Left ventricle myocardium inferior (tissue), 1 donor: ENCODE results near the gene LCK. TPM values are rescaled to one million over a fixed set of nuclear protein-coding genes. Genes with fewer than 3 reads are reported as not detected.

Experiments
- DNase-seq: peaks from one replicate; pipeline ENCODE4 v3.0.0-alpha.2; 2020
- H3K27ac ChIP-seq: fragments of 200-600 bp; replicated peaks from 2 replicates; pipeline ENCODE4 v1.8.0; 2021
- H3K27me3 ChIP-seq: fragments of 200-600 bp; 2 replicates; pipeline ENCODE4 v1.8.0; 2021; ENCODE audit warnings: low read depth
- H3K36me3 ChIP-seq: fragments of 200-600 bp; 2 replicates; pipeline ENCODE4 v1.8.0; 2021
- H3K4me1 ChIP-seq: fragments of 200-600 bp; 2 replicates; pipeline ENCODE4 v1.8.0; 2021
- H3K4me3 ChIP-seq: fragments of 200-600 bp; 2 replicates; pipeline ENCODE4 v1.8.0; 2021; ENCODE audit warnings: mild to moderate bottlenecking, moderate library complexity
- H3K9me3 ChIP-seq: fragments of 200-600 bp; replicated peaks from 2 replicates; pipeline ENCODE4 v1.8.0; 2021
- CTCF ChIP-seq: fragments of 200-600 bp; IDR thresholded peaks from 2 replicates; pipeline ENCODE4 v1.8.0; 2021; ENCODE audit warnings: antibody characterized with exemption, mild to moderate bottlenecking, borderline replicate concordance
- intact Hi-C: fragments of 100-400 bp; cut with micrococcal nuclease; formaldehyde crosslinking; loops from one replicate; pipeline ENCODE4 v1.11.0; 2022
- total RNA-seq: library from RNA; stranded (reverse); fragmentation: NEBNext Ultra II Directional; extraction: Animal tissue kit (Norgen Biotek cat#: 25700); gene quantifications from one replicate; pipeline ENCODE4 v1.2.1, GENCODE V29; 2021
- donor health status: DM: no; HTN: yes; CAD: no; lungs with severe emphysema.

Gene LCK
- total RNA-seq, 1 donor from 2014 or later = 0.63 TPM

GRCh38 chr1:32263744-32264143, 12.7 kb downstream of the LCK start:
- Histone ChIP-seq H3K4me1 (peaks cover 3% of the 10 kb centered on the region), H3K4me3 (no peak overlapping the region), H3K9me3 (no peaks in the 10 kb centered on the region), H3K27ac (no peak overlapping the region), H3K27me3 (no peaks in the 10 kb centered on the region), H3K36me3 (no peaks in the 10 kb centered on the region)
- intact Hi-C loops = no loop called here
- TF ChIP-seq CTCF = no peak
- no peak for DNase-seq

- no peak for TF ChIP-seq CTCF
- Histone ChIP-seq H3K9me3 (no peaks in the 10 kb centered on the region), H3K4me3 (no peak overlapping the region), H3K4me1 (peaks cover 3% of the 10 kb centered on the region), H3K27me3 (peaks cover 2% of the 10 kb centered on the region), H3K36me3 (no peaks in the 10 kb centered on the region), H3K27ac (no peak overlapping the region)
- no peak for DNase-seq
- intact Hi-C loops = no loop called here
These were observed 14.8 kb downstream of the LCK start for GRCh38 chr1:32265846-32266245.

- no peak for DNase-seq
- H3K9me3 ChIP-seq = no peaks in the 10 kb centered on the region
- no peak for TF ChIP-seq CTCF
- peaks cover 14% of the 10 kb centered on the region for H3K27me3 ChIP-seq
- no peak overlapping the region for H3K27ac ChIP-seq
- intact Hi-C loops = no loop called here
- H3K4me1 ChIP-seq = peaks cover 3% of the 10 kb centered on the region
- H3K36me3 ChIP-seq = no peaks in the 10 kb centered on the region
- no peak overlapping the region for H3K4me3 ChIP-seq
These were observed 16.0 kb downstream of the LCK start for GRCh38 chr1:32266921-32267591.

GRCh38 chr1:32269744-32270143, 18.7 kb downstream of the LCK start:
- Histone ChIP-seq H3K36me3 (no peaks in the 10 kb centered on the region), H3K27me3 (peaks cover 34% of the 10 kb centered on the region), H3K9me3 (no peaks in the 10 kb centered on the region), H3K4me1 (peaks cover 3% of the 10 kb centered on the region), H3K4me3 (no peak overlapping the region), H3K27ac (no peak overlapping the region)
- intact Hi-C loops = no loop called here
- no peak for TF ChIP-seq CTCF
- DNase-seq = no peak

- Histone ChIP-seq H3K9me3 (no peaks in the 10 kb centered on the region), H3K27ac (no peak overlapping the region), H3K4me1 (peaks cover 4% of the 10 kb centered on the region), H3K4me3 (no peak overlapping the region), H3K27me3 (peaks cover 64% of the 10 kb centered on the region), H3K36me3 (no peaks in the 10 kb centered on the region)
- no peak for DNase-seq
- intact Hi-C loops = no loop called here
- TF ChIP-seq CTCF = no peak
These were observed 21.7 kb downstream of the LCK start for GRCh38 chr1:32272557-32273390.
